Nucleus accumbens (tissue), 56 donors: ENCODE measurements around the gene TRAPPC8.
"Not testable (repeated sequence)": the region's sequence is repeated elsewhere in the genome, so short reads cannot be mapped to it uniquely, and the experiment has no call there.

Experiments
- DNase-seq, 56 donors: peaks; one replicate each; lab custom pipeline; 2025; lab: John Stamatoyannopoulos, UW

TRAPPC8 gene

GRCh38 chr18:31809049-31809448, 133.9 kb downstream of the TRAPPC8 start:
- not testable (repeated sequence) for DNase-seq

DNA sequence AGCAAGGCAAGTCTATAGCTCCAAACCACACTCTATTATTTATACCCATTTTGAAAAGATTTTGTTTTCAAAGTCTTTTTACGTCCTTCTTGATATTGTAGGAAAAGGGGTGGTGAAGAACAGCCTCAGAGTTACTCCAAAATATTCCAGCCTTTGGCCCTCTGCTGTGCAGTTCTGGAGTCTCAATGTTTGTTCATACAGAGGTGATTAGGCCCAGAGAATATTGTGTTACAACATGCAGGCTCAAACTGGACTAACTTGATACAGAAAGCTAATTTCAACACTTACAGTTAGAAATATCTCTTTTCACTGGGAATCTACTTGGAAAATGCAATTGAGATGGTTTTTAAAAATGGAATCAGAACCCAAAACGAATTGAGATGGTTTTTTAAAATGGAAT, 141.8 kb downstream of the TRAPPC8 start:
- no peak for DNase-seq

DNA sequence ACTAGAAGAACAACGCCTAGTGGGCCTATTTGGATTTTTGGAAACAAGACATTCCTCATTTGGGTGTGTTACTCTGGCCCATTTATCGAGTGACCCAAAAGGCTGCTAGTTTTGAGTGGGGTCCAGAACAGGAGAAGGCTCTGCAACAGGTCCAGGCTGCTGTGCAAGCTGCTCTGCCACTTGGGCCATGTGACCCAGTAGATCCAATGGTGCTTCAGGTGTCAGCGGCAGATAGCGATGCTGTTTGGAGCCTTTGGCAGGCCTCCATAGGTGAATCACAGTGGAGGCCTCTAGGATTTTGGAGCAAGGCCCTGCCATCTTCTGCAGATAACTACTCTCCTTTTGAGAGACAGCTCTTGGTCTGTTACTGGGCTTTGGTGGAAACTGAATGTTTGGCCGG, 143.7 kb downstream of the TRAPPC8 start:
- DNase-seq, result not testable (repeated sequence)

DNA sequence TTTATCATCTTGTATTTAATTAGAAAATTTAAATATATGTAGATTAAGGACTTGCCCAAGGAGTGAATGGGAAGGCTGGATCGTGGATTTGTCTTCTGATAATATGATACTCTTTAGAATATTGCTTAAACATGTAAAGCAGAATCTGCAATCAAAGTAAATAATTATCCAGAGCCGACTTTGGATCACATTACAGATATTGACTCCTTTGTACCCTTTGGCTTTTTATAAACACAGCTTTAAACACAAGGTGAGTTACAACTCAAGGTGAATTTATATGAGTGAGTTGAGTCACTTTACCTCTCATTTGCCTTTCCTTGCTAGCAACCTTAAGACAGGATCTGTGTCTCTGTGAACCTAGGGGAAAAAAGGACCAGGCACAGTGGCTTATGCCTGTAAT, 144.5 kb downstream of the TRAPPC8 start:
- no peak for DNase-seq

DNA sequence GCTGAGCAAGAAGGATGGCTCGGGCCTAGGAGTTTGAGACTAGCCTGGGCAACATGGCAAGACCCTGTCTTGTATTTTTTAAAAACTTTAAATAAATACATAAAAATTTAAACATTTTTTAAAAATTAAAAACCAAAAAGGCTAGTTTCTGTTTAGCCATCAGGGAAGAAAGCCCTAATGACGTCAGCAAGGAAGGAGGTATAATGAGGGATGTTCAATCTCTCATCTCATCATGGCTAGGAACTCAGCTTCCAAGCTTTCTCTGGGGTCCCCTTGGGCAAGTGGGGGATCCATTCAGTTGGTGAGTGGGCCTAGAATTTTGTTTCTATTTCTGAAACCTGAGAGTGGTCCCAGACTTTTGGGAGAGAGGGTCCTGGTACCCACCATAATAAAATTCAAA, 147.2 kb downstream of the TRAPPC8 start:
- DNase-seq, result no peak

DNA sequence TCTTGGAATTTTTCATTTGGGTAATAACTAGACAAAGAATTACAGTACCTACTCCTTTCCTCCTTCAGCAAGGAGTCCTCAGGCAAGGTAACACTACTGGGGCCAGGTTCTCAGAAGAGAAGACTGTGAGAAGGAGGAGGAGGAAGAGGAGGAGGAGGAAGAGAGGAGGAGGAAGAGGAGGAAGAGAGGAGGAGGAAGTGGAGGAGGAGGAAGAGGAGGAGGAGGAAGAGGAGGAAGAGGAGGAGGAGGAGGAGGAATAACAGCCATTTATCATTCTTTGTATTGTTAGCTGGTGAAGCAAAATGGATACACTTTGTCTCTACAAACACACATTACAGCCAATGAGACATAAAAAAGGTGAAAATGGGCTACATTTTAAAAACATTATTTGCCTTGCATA, 149.4 kb downstream of the TRAPPC8 start:
- no peak for DNase-seq

- no peak for DNase-seq
Observed at GRCh38 chr18:31792580-31792911, 150.4 kb downstream of the TRAPPC8 start.

- no peak for DNase-seq
Observed at GRCh38 chr18:31791817-31792579, 150.9 kb downstream of the TRAPPC8 start.

DNA sequence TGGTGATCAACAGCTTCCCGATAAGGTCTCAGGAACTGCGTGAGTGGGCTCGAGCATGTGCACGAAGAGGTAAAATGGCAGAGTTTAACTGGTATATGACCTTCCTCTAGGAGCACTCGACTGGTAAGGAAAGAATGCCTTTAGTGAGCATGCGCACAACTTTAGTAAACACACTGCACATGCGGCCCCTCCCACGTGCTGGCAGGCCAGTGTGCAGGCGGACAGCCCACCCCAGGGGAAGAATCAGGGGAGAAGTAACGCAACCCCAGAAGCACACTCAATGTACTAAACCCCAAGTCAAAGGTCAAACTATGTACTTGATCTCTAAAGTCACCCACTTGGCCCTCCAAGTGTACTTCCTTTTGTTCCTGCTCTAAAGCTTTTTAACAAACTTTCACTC, 153.5 kb downstream of the TRAPPC8 start:
- DNase-seq, result no peak

- DNase-seq, result no peak
Observed at GRCh38 chr18:31783059-31783458, 159.9 kb downstream of the TRAPPC8 start.
